ENCODE measurements around the gene PDX1. TPM values are rescaled to one million over a fixed set of nuclear protein-coding genes. Genes with fewer than 3 reads are reported as not detected.

Gene PDX1
- total RNA-seq, 1 donor from 2014 or later: not detected

DNA sequence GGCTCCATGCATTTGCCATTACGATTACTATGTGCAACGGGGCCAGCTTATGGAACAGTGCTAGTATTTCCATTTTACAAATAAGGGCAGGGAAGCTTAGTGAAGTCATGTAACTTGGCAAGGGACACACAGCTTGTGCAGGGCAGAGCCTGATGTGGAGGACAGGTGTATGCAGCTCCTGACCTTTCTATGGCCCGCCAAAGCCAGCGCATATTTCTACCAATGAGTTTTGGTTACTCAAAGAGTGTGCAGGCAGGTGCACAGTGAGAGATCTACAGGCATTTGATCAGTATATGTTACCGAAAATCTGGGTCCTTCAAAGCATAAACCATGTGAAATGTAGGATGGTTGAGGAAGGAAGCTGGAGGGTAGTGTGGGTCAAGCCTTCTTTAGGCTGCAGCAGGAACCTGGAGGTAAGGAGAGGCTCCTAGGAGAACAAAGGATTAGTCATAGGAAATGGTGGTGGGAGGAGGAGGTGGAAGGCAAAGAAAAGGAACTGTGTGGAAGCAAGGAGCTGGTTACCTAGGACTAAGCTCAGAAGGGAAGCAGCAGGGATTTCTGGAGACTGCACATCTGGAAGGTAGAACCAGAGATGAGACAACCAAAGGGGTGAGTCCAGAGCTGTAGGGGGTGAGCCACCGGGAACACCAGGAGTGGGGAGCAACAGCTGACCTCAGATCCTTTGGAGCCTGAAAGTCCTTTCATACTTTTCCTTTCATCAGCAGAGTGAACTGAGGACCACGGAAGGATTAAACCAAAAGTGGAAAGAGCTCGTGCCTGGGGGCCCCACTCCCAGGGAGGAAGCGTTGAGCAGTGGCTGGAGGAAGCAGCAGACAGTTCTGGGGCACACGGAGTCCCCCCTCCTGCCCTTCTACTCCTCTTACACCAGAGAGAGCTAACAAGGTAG, 4.2 kb upstream of the PDX1 start:
- Mint-ChIP-seq H3K9me3 (no peaks in the 10 kb centered on the region), H3K4me3 (no peak overlapping the region), H3K36me3 (no peaks in the 10 kb centered on the region), H3K27ac (no peak overlapping the region), H3K27me3 (ENCODE audit: low read depth) (peaks cover 97% of the 10 kb centered on the region), H3K4me1 (peaks cover 7% of the 10 kb centered on the region)
- no peak for DNase-seq (ENCODE audit: low spot score in 2 of 2, unreplicated experiment in 2 of 2)
- TF ChIP-seq, protein P1, sequence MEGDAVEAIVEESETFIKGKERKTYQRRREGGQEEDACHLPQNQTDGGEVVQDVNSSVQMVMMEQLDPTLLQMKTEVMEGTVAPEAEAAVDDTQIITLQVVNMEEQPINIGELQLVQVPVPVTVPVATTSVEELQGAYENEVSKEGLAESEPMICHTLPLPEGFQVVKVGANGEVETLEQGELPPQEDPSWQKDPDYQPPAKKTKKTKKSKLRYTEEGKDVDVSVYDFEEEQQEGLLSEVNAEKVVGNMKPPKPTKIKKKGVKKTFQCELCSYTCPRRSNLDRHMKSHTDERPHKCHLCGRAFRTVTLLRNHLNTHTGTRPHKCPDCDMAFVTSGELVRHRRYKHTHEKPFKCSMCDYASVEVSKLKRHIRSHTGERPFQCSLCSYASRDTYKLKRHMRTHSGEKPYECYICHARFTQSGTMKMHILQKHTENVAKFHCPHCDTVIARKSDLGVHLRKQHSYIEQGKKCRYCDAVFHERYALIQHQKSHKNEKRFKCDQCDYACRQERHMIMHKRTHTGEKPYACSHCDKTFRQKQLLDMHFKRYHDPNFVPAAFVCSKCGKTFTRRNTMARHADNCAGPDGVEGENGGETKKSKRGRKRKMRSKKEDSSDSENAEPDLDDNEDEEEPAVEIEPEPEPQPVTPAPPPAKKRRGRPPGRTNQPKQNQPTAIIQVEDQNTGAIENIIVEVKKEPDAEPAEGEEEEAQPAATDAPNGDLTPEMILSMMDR (IDR thresholded peaks at IDR 0.05; ENCODE audit: unreplicated experiment): no peak

DNA sequence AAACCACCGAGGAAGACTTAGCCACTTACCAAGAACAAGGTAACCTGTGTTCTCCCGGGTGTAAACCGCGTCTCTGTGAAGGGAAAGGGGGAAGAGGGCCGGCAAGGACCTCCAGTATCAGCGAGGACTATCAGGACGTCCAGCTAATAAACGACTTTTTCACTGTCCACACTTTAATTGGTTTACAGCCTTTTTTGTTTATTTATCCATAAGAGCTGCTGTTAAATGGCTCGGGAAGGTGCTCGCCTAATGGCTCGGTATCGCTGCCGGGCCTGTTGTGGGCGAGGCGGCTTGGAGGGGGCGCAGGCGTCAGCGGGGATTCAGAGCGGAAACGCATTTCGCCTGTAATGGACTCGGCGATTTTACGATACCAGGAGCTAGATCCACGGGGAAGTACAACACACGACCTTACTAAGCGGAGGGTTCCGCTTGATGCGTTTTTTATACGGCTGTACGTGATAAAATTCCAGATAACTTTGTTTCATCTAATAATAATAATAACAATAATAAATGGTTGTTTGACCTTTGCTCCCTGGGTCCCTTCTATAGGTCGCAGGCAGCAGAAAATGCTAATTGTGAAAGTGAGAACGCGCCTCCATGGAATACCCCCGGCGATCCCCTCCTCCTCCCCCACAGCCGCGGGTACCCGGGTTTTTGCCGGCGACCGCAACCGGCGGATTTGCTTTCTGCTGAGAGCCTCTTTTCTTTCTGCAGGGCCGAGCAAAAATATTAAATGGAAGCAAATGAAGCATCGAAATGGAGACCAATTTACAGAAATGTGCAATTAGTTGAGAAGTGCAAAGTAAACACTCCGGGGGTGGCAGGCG, 2.5 kb upstream of the PDX1 start:
- peaks cover 97% of the 10 kb centered on the region for H3K27me3 Mint-ChIP-seq (ENCODE audit: low read depth)
- TF ChIP-seq, protein P1 (IDR thresholded peaks at IDR 0.05; ENCODE audit: unreplicated experiment): no peak
- H3K4me3 Mint-ChIP-seq: no peak overlapping the region
- H3K9me3 Mint-ChIP-seq: no peaks in the 10 kb centered on the region
- H3K36me3 Mint-ChIP-seq: no peaks in the 10 kb centered on the region
- no peak overlapping the region for H3K27ac Mint-ChIP-seq
- no peak for DNase-seq (ENCODE audit: low spot score in 2 of 2, unreplicated experiment in 2 of 2)
- peaks cover 12% of the 10 kb centered on the region for H3K4me1 Mint-ChIP-seq

- Mint-ChIP-seq H3K27ac (no peak overlapping the region), H3K9me3 (no peaks in the 10 kb centered on the region), H3K27me3 (ENCODE audit: low read depth) (peaks cover 97% of the 10 kb centered on the region), H3K36me3 (no peaks in the 10 kb centered on the region), H3K4me1 (peaks cover 12% of the 10 kb centered on the region), H3K4me3 (peak overlapping the region; percentile 3)
- TF ChIP-seq, protein P1 (IDR thresholded peaks at IDR 0.05; ENCODE audit: unreplicated experiment): no peak
- DNase-seq (ENCODE audit: low spot score in 2 of 2, unreplicated experiment in 2 of 2): no peak
These were observed 1.5 kb upstream of the PDX1 start for GRCh38 chr13:27918041-27918917.

GRCh38 chr13:27918918-27919658, 712 bp upstream of the PDX1 start:
- Mint-ChIP-seq H3K4me3 (peak overlapping the region; percentile 3), H3K27me3 (ENCODE audit: low read depth) (peaks cover 97% of the 10 kb centered on the region), H3K9me3 (no peaks in the 10 kb centered on the region), H3K36me3 (no peaks in the 10 kb centered on the region), H3K27ac (no peak overlapping the region), H3K4me1 (peaks cover 12% of the 10 kb centered on the region)
- TF ChIP-seq, protein P1 (IDR thresholded peaks at IDR 0.05; ENCODE audit: unreplicated experiment): no peak
- no peak for DNase-seq (ENCODE audit: low spot score in 2 of 2, unreplicated experiment in 2 of 2)

DNA sequence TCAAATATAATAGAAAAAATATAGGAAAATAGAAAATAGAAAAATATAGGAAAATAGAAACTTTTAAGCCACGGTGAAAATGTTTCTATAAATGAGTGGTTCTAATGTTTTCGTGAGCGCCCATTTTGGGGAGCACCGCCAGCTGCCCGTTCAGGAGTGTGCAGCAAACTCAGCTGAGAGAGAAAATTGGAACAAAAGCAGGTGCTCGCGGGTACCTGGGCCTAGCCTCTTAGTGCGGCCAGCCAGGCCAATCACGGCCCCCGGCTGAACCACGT, 204 bp upstream of the PDX1 start:
- TF ChIP-seq, protein P1 (IDR thresholded peaks at IDR 0.05; ENCODE audit: unreplicated experiment): no peak
- no peak for DNase-seq (ENCODE audit: low spot score in 2 of 2, unreplicated experiment in 2 of 2)
- Mint-ChIP-seq H3K27ac (no peak overlapping the region), H3K36me3 (no peaks in the 10 kb centered on the region), H3K4me1 (peaks cover 13% of the 10 kb centered on the region), H3K4me3 (peak overlapping the region; percentile 30), H3K9me3 (no peaks in the 10 kb centered on the region), H3K27me3 (ENCODE audit: low read depth) (peaks cover 95% of the 10 kb centered on the region)
